WI38 (cell line): ENCODE results near the gene GNG11.

ENCODE experiments used
- H3K4me3 ChIP-seq: 2 replicates; pipeline ENCODE4 v1.5.1; 2011; ENCODE audit warnings: low read depth, mild to moderate bottlenecking, control low read depth, low read length
- TF ChIP-seq, protein P1 (sequence below): IDR thresholded peaks from 2 replicates; pipeline ENCODE4 v1.5.1; 2012; ENCODE audit warnings: low read depth, mild to moderate bottlenecking, control low read depth, low read length

The GNG11 gene

DNA sequence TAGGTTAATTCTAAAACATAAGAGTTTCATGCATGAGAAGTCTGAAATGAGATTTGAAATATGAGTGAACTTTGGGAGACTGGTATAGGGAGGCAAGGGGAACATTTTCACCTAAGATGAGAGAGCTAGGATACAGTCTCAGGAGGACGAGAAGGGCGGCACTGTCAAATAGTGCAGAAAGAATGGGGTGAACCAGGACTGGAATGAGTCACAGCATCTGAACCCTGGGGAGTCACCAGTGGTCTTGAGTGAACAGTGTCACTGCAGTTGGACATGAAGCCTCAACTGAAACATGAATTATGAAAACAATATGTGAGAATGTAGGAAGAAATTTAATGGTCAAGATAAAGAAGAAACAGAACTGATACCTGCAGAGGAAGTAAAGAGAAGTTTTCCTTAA lies 33.8 kb downstream of the GNG11 start:
- TF ChIP-seq, protein P1, sequence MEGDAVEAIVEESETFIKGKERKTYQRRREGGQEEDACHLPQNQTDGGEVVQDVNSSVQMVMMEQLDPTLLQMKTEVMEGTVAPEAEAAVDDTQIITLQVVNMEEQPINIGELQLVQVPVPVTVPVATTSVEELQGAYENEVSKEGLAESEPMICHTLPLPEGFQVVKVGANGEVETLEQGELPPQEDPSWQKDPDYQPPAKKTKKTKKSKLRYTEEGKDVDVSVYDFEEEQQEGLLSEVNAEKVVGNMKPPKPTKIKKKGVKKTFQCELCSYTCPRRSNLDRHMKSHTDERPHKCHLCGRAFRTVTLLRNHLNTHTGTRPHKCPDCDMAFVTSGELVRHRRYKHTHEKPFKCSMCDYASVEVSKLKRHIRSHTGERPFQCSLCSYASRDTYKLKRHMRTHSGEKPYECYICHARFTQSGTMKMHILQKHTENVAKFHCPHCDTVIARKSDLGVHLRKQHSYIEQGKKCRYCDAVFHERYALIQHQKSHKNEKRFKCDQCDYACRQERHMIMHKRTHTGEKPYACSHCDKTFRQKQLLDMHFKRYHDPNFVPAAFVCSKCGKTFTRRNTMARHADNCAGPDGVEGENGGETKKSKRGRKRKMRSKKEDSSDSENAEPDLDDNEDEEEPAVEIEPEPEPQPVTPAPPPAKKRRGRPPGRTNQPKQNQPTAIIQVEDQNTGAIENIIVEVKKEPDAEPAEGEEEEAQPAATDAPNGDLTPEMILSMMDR, result no peak
- H3K4me3 ChIP-seq, result no peak overlapping the region

DNA sequence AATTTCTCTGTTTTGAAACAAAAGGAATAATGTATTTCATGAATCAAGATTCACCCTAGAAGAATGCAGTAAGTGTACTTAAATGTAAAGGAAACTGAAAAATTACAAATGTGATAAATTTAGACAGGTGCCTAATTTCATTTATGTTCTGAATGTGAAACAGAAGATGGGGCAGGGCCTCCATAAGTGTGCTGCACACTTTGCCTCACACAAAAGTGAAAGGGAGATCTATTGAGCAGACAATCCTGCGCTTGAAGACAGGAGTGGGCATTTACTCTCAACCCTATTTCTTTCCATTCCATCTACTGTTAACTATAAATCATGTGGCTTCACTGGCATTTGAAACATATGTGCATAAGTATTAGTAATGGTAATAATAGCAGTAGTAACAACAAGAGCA lies 36.2 kb downstream of the GNG11 start:
- TF ChIP-seq, protein P1, result no peak
- no peak overlapping the region for H3K4me3 ChIP-seq

DNA sequence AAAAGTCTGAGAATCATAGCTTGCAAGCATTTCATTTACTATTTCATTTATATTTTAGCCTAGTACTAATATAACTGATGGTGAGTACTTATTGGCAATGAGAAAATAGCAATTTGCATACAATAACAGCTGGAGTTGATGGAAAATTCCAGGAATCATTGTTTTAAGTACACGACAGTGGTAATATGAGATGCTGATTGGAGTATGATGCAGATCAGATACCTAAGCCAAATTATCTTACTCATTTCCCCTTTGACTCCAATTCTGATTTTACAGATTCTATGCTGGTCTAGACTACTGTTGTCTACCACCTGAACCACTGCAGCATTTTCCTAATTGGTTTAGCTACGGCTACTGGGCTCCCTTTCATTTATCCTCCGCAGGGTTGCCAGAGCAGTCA lies 36.7 kb downstream of the GNG11 start:
- no peak overlapping the region for H3K4me3 ChIP-seq
- TF ChIP-seq, protein P1, result no peak

DNA sequence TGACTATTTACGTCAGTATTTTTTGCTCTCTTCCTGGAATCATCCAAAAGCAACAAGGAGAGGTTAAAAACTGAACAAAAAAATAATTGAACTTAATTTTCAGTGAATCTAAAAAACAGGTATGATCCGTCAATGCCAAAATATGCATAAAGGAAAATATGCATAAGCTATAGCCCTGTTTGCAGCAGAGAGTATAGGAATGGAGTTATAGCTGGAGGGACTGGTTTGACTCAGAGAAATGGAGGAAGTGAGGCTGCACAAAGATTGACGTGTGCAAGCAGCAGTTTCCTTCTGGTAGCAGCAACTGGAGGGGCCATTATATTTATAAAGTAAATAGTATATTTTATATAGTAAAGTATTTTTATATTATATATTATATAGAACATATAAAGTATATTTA lies 37.1 kb downstream of the GNG11 start:
- H3K4me3 ChIP-seq, result no peak overlapping the region
- TF ChIP-seq, protein P1, result no peak

DNA sequence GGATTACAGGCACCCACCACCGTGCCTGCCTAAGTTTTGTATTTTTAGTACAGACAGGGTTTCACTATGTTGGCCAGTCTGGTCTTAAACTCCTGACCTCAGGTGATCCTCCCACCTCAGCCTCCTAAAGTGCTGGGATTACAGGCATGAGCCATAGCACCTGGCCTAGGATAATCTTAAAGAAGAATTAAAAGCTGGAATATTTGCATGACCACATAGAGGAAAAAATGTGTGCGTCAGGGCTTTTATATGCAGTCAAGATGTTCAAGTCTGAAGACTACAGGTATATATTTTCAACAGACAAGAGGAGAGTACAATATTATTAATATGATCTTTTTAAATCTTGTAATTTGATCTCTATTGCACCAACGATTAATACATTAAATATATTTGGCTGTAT lies 39.5 kb downstream of the GNG11 start:
- no peak overlapping the region for H3K4me3 ChIP-seq
- TF ChIP-seq, protein P1, result no peak

DNA sequence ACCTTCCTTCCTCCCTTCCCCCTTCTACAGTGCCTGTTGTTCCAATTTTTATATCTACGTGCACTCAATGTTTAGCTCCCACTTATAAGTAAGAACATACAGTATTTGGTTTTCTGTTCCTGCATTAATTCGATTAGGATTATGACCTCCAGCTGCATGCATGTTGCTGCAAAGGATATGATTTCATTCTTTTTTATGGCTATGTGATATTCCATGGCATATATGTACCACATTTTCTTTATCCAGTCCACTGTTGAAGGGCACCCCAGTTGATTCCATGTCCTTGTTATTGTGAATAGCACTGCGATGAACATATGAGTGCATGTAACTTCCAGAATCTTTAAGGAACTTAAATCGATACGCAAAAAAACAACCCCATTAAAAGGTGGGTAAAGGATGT lies 42.7 kb downstream of the GNG11 start:
- H3K4me3 ChIP-seq, result no peak overlapping the region
- TF ChIP-seq, protein P1, result no peak

DNA sequence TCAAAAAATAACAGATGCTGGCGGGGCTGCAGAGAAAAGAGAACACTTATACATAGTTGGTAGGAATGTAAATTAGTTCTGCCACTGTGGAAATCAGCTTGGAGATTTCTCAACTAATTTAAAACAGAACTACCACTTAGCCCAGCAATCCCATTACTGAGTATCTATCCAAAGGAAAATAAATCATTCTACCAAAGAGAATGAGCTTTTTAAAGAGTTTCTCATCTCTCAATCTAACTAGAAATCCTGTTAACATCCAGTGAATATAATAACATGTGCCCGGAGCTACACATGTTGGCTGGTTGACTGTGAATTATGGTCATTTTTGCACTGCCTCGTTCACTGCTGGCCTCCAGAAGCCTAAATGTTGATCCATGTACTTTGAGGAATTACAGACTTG lies 43.3 kb downstream of the GNG11 start:
- TF ChIP-seq, protein P1, result no peak
- no peak overlapping the region for H3K4me3 ChIP-seq
